Tibial nerve (tissue), 4 donors: Measurements from ENCODE around the gene NYNRIN. TPM values are rescaled to one million over a fixed set of nuclear protein-coding genes. Genes with fewer than 3 reads are reported as not detected.

Source experiments
- DNase-seq, 2 donors: peaks; one replicate each; pipeline ENCODE4 v3.0.0-alpha.2; 2019; ENCODE audit warnings: low spot score in 2 of 2
- H3K27ac ChIP-seq, 4 donors: fragments of 200-600 bp; sonication (generic) in 3 of 4; one replicate each; pipeline ENCODE4 v1.5.1; 2017 to 2019; ENCODE audit warnings: mild to moderate bottlenecking in 1 of 4
- H3K27me3 ChIP-seq, 2 donors: fragments of 200-600 bp; sonication (generic) in 1 of 2; one replicate each; pipeline versions ENCODE4 v1.5.1 to v1.6.0; 2017 to 2019
- H3K36me3 ChIP-seq, 3 donors: fragments of 200-600 bp; sonication (generic); one replicate each; pipeline ENCODE4 v1.5.1; 2018 to 2019
- H3K4me1 ChIP-seq, 4 donors: fragments of 200-600 bp; sonication (generic) in 3 of 4; one replicate each; pipeline ENCODE4 v1.5.1; 2017 to 2019
- H3K4me3 ChIP-seq, 4 donors: fragments of 200-600 bp; sonication (generic) in 3 of 4; one replicate each; pipeline ENCODE4 v1.5.1; 2017 to 2019; ENCODE audit warnings: mild to moderate bottlenecking in 1 of 4, moderate library complexity in 1 of 4
- H3K9me3 ChIP-seq, 4 donors: fragments of 200-600 bp; sonication (generic) in 3 of 4; one replicate each; pipeline ENCODE4 v1.5.1; 2017 to 2019
- EP300 ChIP-seq, 2 donors: sonication (generic); formaldehyde crosslinking; IDR thresholded peaks; one replicate each; pipeline ENCODE4 v1.6.1; 2017; ENCODE audit warnings: antibody characterized with exemption in 2 of 2, mild to moderate bottlenecking in 1 of 2
- POLR2A ChIP-seq, 2 donors: fragments of 450-650 bp; IDR thresholded peaks; one replicate each; pipeline ENCODE4 v1.6.1; 2017; ENCODE audit warnings: antibody characterized with exemption in 2 of 2, mild to moderate bottlenecking in 2 of 2, moderate library complexity in 2 of 2
- WGBS, 2 donors: methylation state at CpG; one replicate each; pipeline ENCODE4 v1.1.5; 2018; 5-methylcytosine and 5-hydroxymethylcytosine counted together
- total RNA-seq, 4 donors: library from RNA; depleted of rRNA; stranded (reverse); fragments of >200 nt; gene quantifications; one replicate each; pipeline ENCODE4 v1.1.0, GENCODE V29; 2016
- TF ChIP-seq, protein P1 (sequence below), 5 experiments: fragments of 200-600 bp in 3 of 5; fragments of 450-650 bp in 2 of 5; sonication (generic) in 3 of 5; IDR thresholded peaks; one replicate each; pipeline ENCODE4 v1.5.1; 2016 to 2019; ENCODE audit warnings: antibody characterized with exemption in 5 of 5, mild to moderate bottlenecking in 3 of 5, moderate library complexity in 2 of 5

The NYNRIN gene
- total RNA-seq, 4 donors from 2014 or later = 17.4 to 24.7 (median 19.4) TPM

- Histone ChIP-seq H3K9me3 (no peaks in the 10 kb centered on the region), H3K4me1 (peaks cover 0 to 29% (median 0%) of the 10 kb centered on the region in 4 donors), H3K27ac (peak overlapping the region in 1 of 4 donors; percentile 46), H3K27me3 (no peaks in the 10 kb centered on the region), H3K4me3 (no peak overlapping the region), H3K36me3 (no peaks in the 10 kb centered on the region)
- TF ChIP-seq POLR2A (IDR thresholded peaks at IDR 0.05) = no peak
- TF ChIP-seq, protein P1, sequence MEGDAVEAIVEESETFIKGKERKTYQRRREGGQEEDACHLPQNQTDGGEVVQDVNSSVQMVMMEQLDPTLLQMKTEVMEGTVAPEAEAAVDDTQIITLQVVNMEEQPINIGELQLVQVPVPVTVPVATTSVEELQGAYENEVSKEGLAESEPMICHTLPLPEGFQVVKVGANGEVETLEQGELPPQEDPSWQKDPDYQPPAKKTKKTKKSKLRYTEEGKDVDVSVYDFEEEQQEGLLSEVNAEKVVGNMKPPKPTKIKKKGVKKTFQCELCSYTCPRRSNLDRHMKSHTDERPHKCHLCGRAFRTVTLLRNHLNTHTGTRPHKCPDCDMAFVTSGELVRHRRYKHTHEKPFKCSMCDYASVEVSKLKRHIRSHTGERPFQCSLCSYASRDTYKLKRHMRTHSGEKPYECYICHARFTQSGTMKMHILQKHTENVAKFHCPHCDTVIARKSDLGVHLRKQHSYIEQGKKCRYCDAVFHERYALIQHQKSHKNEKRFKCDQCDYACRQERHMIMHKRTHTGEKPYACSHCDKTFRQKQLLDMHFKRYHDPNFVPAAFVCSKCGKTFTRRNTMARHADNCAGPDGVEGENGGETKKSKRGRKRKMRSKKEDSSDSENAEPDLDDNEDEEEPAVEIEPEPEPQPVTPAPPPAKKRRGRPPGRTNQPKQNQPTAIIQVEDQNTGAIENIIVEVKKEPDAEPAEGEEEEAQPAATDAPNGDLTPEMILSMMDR (IDR thresholded peaks at IDR 0.05) = no peak
- no peak for TF ChIP-seq EP300 (IDR thresholded peaks at IDR 0.05)
- no peak for DNase-seq
- WGBS, 2 donors = 77 to 82% methylated on average over 12 of the region's 12 CpGs
Measured at GRCh38 chr14:24422694-24423601, 24.1 kb downstream of the NYNRIN start.

GRCh38 chr14:24425704-24426103 is 26.9 kb downstream of the NYNRIN start:
- peak overlapping the region in 1 of 4 donors; percentile 44 for H3K27ac ChIP-seq
- 24 to 25% methylated on average over 3 of the region's 3 CpGs for WGBS, 2 donors
- DNase-seq = peak in 1 of 2 donors; percentile 63

DNA sequence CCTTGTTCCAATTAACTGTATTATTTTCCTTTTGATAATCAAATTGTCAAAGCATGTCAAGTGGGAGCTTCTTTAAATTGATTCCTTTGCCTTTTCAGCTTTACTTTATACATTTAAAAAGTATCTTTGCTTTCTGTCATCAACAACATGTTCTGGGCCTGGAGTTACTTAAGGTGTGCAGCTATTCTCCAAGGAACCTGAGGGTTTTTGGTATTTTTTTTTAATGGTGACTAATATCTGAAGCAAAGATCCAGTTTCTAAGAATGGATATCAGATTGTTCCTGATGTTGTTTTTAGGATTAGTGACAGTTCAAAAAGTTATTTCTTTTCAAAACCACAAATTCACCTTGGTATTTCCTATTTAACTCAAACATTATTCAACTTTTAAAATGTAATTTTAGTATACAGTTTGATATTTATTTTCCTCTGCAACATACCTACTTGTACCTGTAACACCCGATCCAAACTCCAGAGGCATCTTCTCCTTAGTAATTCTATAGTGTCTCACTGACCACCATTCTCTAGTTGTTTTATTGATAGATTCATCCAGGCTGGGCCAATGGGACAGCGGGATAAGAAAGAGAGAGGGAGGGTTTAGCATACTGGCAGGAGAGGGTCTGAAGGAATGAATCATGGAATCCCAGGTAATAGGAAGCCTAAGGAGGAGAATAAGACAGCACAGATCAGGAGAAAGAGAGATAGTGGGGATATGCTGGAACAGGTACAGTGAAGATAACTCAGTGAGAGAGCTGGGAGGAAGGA is 27.5 kb downstream of the NYNRIN start:
- H3K27ac ChIP-seq = no peak overlapping the region
- no peak for TF ChIP-seq POLR2A (IDR thresholded peaks at IDR 0.05)
- TF ChIP-seq, protein P1 (IDR thresholded peaks at IDR 0.05) = no peak
- TF ChIP-seq EP300 (IDR thresholded peaks at IDR 0.05) = no peak
- 90 to 96% methylated on average over 2 of the region's 2 CpGs for WGBS, 2 donors
- peaks cover 0 to 2% (median 0%) of the 10 kb centered on the region in 3 donors for H3K36me3 ChIP-seq
- H3K9me3 ChIP-seq = no peaks in the 10 kb centered on the region
- no peak for DNase-seq
- H3K4me1 ChIP-seq = peaks cover 0 to 39% (median 19%) of the 10 kb centered on the region in 4 donors
- H3K27me3 ChIP-seq = no peaks in the 10 kb centered on the region
- H3K4me3 ChIP-seq = no peak overlapping the region

More at GRCh38 chr14:24425704-24426103, 26.9 kb downstream of the NYNRIN start:
- no peaks in the 10 kb centered on the region for H3K27me3 ChIP-seq
- no peaks in the 10 kb centered on the region for H3K9me3 ChIP-seq
- no peaks in the 10 kb centered on the region for H3K36me3 ChIP-seq
- TF ChIP-seq POLR2A (IDR thresholded peaks at IDR 0.05) (no peak), EP300 (IDR thresholded peaks at IDR 0.05) (peak in 1 of 2 donors; percentile 21)
- peaks cover 0 to 33% (median 13%) of the 10 kb centered on the region in 4 donors for H3K4me1 ChIP-seq
- no peak overlapping the region for H3K4me3 ChIP-seq

GRCh38 chr14:24426912-24427536 is 28.2 kb downstream of the NYNRIN start:
- H3K36me3 ChIP-seq = peaks cover 0 to 9% (median 0%) of the 10 kb centered on the region in 3 donors
- H3K27ac ChIP-seq = no peak overlapping the region
- no peaks in the 10 kb centered on the region for H3K9me3 ChIP-seq
- H3K4me3 ChIP-seq = no peak overlapping the region
- DNase-seq = no peak
- no peaks in the 10 kb centered on the region for H3K27me3 ChIP-seq
- H3K4me1 ChIP-seq = peaks cover 0 to 46% (median 24%) of the 10 kb centered on the region in 4 donors
- 77 to 80% methylated on average over 8 of the region's 8 CpGs for WGBS, 2 donors
- no peak for TF ChIP-seq POLR2A (IDR thresholded peaks at IDR 0.05)
- TF ChIP-seq, protein P1 (IDR thresholded peaks at IDR 0.05) = no peak
- TF ChIP-seq EP300 (IDR thresholded peaks at IDR 0.05) = no peak
